Measurements from ENCODE around the gene A2ML1. TPM values are rescaled to one million over a fixed set of nuclear protein-coding genes. Genes with fewer than 3 reads are reported as not detected.
"Not testable (repeated sequence)": the region's sequence is repeated elsewhere in the genome, so short reads cannot be mapped to it uniquely, and the experiment has no call there.

Gene A2ML1
- total RNA-seq, 1 donor from 2014 or later: not detected

DNA sequence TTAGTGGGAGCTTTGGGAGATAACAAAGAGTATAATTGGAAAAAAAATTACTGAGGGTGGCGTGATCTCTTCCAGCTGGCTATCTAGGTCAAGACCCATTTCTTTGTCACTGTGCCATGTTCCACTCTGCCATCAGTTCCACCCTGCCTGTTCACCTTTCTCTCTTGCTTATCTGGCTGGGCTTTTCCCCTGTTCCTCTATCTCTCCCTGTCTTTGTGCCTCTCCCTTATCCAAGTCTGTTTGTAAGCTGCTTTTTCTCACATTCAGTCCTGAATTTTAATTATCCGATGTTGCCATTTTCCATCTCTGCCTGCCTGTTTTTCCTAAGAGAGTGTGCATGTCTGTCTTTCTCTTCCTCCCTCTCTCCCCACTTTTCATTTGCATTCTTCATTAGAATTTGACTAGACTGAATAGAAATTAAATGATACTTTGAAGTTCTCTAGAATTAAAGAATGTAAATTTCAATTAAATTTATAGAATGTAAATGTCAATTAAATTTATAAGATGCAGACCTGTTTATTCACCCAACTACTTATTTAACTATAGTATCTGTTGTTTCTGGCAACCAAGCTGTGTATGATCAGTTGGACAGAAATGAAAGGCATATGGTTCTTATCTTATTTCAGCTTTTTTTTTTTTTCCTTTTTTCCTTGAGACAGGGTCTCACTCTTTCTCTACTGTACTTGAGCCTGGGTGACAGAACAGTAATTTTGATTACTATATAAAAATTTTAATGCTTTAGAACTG, 40.9 kb upstream of the A2ML1 start:
- Mint-ChIP-seq H3K4me1 (no peaks in the 10 kb centered on the region), H3K9me3 (no peaks in the 10 kb centered on the region), H3K27me3 (no peaks in the 10 kb centered on the region), H3K36me3 (ENCODE audit: low read depth) (peaks cover 25% of the 10 kb centered on the region), H3K4me3 (no peak overlapping the region), H3K27ac (no peak overlapping the region)
- intact Hi-C loops (cut with micrococcal nuclease): no loop called here
- DNase-seq (no peak), ATAC-seq (ENCODE audit: low read depth) (no peak)
- ChIA-PET CTCF (no interaction called here), POLR2A (no interaction called here)
- TF ChIP-seq CTCF (IDR thresholded peaks at IDR 0.05): no peak

DNA sequence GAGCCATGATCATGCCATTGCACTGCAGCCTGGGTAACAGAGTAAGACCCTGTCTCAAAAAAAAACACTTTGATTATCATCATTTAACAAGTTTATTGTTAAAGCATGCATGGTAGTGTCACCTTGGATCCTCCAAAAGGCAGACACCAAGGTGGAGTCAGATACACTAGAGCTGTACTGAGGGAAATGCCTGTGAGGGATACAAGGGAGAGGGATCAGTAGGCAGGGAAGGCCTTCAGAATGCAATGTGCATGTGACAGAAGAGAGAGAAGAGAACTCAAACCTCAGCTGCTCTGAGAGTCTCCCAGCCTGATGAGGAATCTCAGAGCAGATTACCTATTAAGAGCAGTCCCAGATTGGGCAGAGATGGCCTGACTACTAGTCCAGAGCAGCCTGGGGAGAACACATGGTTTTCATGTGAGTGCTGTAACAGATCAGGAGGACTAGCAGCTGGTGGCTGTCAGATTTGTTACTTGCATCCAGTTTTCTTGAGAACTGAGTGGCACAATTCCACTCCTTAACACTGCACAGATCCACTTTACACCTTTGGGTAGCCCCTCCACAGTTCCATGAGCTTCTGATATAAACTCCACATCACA, 38.0 kb upstream of the A2ML1 start:
- Mint-ChIP-seq H3K4me1 (no peaks in the 10 kb centered on the region), H3K27ac (no peak overlapping the region), H3K4me3 (no peak overlapping the region), H3K36me3 (ENCODE audit: low read depth) (peaks cover 10% of the 10 kb centered on the region), H3K9me3 (no peaks in the 10 kb centered on the region), H3K27me3 (no peaks in the 10 kb centered on the region)
- ChIA-PET POLR2A (no interaction called here), CTCF (no interaction called here)
- no peak for ATAC-seq (ENCODE audit: low read depth)
- no peak for DNase-seq
- intact Hi-C loops (cut with micrococcal nuclease): no loop called here
- TF ChIP-seq CTCF (IDR thresholded peaks at IDR 0.05): no peak

- ChIA-PET POLR2A (no interaction called here), CTCF (no interaction called here)
- Mint-ChIP-seq H3K4me1 (no peaks in the 10 kb centered on the region), H3K4me3 (no peak overlapping the region), H3K36me3 (ENCODE audit: low read depth) (peaks cover 7% of the 10 kb centered on the region), H3K27ac (no peak overlapping the region), H3K27me3 (no peaks in the 10 kb centered on the region), H3K9me3 (no peaks in the 10 kb centered on the region)
- TF ChIP-seq CTCF (IDR thresholded peaks at IDR 0.05): no peak
- no peak for DNase-seq
- intact Hi-C loops (cut with micrococcal nuclease): no loop called here
- ATAC-seq (ENCODE audit: low read depth): no peak
These were observed 36.9 kb upstream of the A2ML1 start for GRCh38 chr12:8785499-8785898.

DNA sequence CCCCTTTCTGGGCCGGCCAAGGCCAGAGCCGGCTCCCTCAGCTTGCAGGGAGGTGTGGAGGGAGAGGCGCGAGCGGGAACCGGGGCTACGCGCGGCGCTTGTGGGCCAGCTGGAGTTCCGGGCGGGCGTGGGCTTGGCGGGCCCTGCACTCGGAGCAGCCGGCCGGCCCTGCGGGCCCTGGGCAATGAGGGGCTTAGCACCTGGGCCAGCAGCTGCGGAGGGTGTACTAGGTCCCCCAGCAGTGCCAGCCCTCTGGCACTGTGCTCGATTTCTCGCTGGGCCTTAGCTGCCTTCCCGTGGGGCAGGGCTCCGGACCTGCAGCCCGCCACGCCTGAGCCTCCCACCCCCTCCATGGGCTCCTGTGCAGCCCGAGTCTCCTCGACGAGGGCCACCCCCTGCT, 35.2 kb upstream of the A2ML1 start:
- CTCF ChIA-PET; ATAC-seq (ENCODE audit: low read depth); H3K27ac Mint-ChIP-seq; POLR2A ChIA-PET; H3K27me3 Mint-ChIP-seq; DNase-seq; H3K4me1 Mint-ChIP-seq; H3K36me3 Mint-ChIP-seq (ENCODE audit: low read depth); H3K4me3 Mint-ChIP-seq; intact Hi-C loops (cut with micrococcal nuclease); H3K9me3 Mint-ChIP-seq: not testable (repeated sequence)

GRCh38 chr12:8788706-8789105, 33.7 kb upstream of the A2ML1 start:
- intact Hi-C loops (cut with micrococcal nuclease); H3K4me1 Mint-ChIP-seq; H3K27ac Mint-ChIP-seq; H3K36me3 Mint-ChIP-seq (ENCODE audit: low read depth); H3K27me3 Mint-ChIP-seq; CTCF ChIA-PET; ATAC-seq (ENCODE audit: low read depth); DNase-seq; H3K9me3 Mint-ChIP-seq; POLR2A ChIA-PET: not testable (repeated sequence)
- H3K4me3 Mint-ChIP-seq: peak overlapping the region; percentile 75

GRCh38 chr12:8789341-8790013, 32.9 kb upstream of the A2ML1 start:
- CTCF ChIA-PET; DNase-seq; H3K4me1 Mint-ChIP-seq; H3K36me3 Mint-ChIP-seq (ENCODE audit: low read depth); ATAC-seq (ENCODE audit: low read depth); POLR2A ChIA-PET; H3K9me3 Mint-ChIP-seq; H3K27ac Mint-ChIP-seq; intact Hi-C loops (cut with micrococcal nuclease); H3K27me3 Mint-ChIP-seq: not testable (repeated sequence)
- H3K4me3 Mint-ChIP-seq: peak overlapping the region; percentile 75

GRCh38 chr12:8793226-8793625, 29.2 kb upstream of the A2ML1 start:
- intact Hi-C loops (cut with micrococcal nuclease); H3K27me3 Mint-ChIP-seq; H3K36me3 Mint-ChIP-seq (ENCODE audit: low read depth); H3K9me3 Mint-ChIP-seq; H3K4me3 Mint-ChIP-seq; DNase-seq; ATAC-seq (ENCODE audit: low read depth); CTCF ChIA-PET; POLR2A ChIA-PET; H3K4me1 Mint-ChIP-seq; H3K27ac Mint-ChIP-seq: not testable (repeated sequence)

GRCh38 chr12:8794611-8795010, 27.8 kb upstream of the A2ML1 start:
- intact Hi-C loops (cut with micrococcal nuclease); H3K9me3 Mint-ChIP-seq; DNase-seq; CTCF ChIA-PET; POLR2A ChIA-PET; H3K4me1 Mint-ChIP-seq; ATAC-seq (ENCODE audit: low read depth); H3K36me3 Mint-ChIP-seq (ENCODE audit: low read depth); H3K27ac Mint-ChIP-seq; H3K27me3 Mint-ChIP-seq; H3K4me3 Mint-ChIP-seq: not testable (repeated sequence)

All from activated B cell treated with CpG ODN at 0.5 μM for 24 hours (primary cell).